Measurements from ENCODE around the gene JPT2. TPM values are rescaled to one million over a fixed set of nuclear protein-coding genes. Genes with fewer than 3 reads are reported as not detected.
A peak's percentile ranks its signal among the peaks of the same experiment; 100 is the strongest.

The JPT2 gene
- total RNA-seq, 1 experiment from 2014 or later = 150 TPM

DNA sequence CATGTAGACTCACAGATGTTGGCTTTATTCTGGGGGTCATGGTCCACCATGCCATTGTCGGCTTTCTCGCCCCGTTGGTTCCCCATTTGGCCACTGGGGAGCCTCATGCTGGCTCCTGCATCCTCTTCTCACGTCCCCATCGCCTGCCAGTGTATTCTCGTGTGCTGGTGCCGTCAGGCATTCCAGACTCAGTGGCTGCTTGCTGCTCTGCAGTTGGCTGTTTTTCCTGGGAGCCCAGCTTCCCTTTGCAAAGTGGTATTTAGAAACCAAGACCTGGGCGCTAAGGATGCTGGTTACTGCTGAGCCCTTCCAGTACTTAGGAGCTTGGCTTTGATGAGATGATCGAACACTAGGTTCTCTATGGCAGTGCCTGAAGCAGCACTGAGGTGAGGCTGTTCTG, 46.8 kb upstream of the JPT2 start:
- ChIA-PET POLR2A (no interaction called here), CTCF (interaction anchor here (1.1 to 1.3 kb wide), 2 partner anchors 75 to 292 kb away, joined by 3 to 4 read pairs; partner anchors contain the start of gene MAPK8IP3)
- H3K27me3 Mint-ChIP-seq (ENCODE audit: low read depth) = no peaks in the 10 kb centered on the region
- peak overlapping the region; percentile 54 for H3K27ac Mint-ChIP-seq
- H3K4me3 Mint-ChIP-seq = no peak overlapping the region
- DNase-seq (ENCODE audit: low spot score) = no peak
- no peak for ATAC-seq
- peaks cover 37% of the 10 kb centered on the region for H3K36me3 Mint-ChIP-seq
- TF ChIP-seq, protein P1, sequence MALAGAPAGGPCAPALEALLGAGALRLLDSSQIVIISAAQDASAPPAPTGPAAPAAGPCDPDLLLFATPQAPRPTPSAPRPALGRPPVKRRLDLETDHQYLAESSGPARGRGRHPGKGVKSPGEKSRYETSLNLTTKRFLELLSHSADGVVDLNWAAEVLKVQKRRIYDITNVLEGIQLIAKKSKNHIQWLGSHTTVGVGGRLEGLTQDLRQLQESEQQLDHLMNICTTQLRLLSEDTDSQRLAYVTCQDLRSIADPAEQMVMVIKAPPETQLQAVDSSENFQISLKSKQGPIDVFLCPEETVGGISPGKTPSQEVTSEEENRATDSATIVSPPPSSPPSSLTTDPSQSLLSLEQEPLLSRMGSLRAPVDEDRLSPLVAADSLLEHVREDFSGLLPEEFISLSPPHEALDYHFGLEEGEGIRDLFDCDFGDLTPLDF (CRISPR knock-in tag; IDR thresholded peaks at IDR 0.05) = no peak
- TF ChIP-seq ZNF416 (CRISPR knock-in tag; IDR thresholded peaks at IDR 0.05) (no peak), NR2C2 (CRISPR knock-in tag; IDR thresholded peaks at IDR 0.05) (no peak), ZNF232 (CRISPR knock-in tag; IDR thresholded peaks at IDR 0.05) (no peak), ELF4 (CRISPR knock-in tag; IDR thresholded peaks at IDR 0.05; ENCODE audit: low read depth) (no peak), SMAD3 (CRISPR knock-in tag; IDR thresholded peaks at IDR 0.05; ENCODE audit: borderline replicate concordance) (no peak), SMAD4 (CRISPR knock-in tag; IDR thresholded peaks at IDR 0.05) (no peak), ZNF121 (CRISPR knock-in tag; IDR thresholded peaks at IDR 0.05) (no peak), JUN (CRISPR knock-in tag; IDR thresholded peaks at IDR 0.05) (no peak), FOXP1 (CRISPR knock-in tag; IDR thresholded peaks at IDR 0.05; ENCODE audit: borderline replicate concordance) (no peak)
- TF ChIP-seq, protein P2, sequence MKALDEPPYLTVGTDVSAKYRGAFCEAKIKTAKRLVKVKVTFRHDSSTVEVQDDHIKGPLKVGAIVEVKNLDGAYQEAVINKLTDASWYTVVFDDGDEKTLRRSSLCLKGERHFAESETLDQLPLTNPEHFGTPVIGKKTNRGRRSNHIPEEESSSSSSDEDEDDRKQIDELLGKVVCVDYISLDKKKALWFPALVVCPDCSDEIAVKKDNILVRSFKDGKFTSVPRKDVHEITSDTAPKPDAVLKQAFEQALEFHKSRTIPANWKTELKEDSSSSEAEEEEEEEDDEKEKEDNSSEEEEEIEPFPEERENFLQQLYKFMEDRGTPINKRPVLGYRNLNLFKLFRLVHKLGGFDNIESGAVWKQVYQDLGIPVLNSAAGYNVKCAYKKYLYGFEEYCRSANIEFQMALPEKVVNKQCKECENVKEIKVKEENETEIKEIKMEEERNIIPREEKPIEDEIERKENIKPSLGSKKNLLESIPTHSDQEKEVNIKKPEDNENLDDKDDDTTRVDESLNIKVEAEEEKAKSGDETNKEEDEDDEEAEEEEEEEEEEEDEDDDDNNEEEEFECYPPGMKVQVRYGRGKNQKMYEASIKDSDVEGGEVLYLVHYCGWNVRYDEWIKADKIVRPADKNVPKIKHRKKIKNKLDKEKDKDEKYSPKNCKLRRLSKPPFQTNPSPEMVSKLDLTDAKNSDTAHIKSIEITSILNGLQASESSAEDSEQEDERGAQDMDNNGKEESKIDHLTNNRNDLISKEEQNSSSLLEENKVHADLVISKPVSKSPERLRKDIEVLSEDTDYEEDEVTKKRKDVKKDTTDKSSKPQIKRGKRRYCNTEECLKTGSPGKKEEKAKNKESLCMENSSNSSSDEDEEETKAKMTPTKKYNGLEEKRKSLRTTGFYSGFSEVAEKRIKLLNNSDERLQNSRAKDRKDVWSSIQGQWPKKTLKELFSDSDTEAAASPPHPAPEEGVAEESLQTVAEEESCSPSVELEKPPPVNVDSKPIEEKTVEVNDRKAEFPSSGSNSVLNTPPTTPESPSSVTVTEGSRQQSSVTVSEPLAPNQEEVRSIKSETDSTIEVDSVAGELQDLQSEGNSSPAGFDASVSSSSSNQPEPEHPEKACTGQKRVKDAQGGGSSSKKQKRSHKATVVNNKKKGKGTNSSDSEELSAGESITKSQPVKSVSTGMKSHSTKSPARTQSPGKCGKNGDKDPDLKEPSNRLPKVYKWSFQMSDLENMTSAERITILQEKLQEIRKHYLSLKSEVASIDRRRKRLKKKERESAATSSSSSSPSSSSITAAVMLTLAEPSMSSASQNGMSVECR (CRISPR knock-in tag; IDR thresholded peaks at IDR 0.05; ENCODE audit: borderline replicate concordance) = no peak
- TF ChIP-seq, protein P3, sequence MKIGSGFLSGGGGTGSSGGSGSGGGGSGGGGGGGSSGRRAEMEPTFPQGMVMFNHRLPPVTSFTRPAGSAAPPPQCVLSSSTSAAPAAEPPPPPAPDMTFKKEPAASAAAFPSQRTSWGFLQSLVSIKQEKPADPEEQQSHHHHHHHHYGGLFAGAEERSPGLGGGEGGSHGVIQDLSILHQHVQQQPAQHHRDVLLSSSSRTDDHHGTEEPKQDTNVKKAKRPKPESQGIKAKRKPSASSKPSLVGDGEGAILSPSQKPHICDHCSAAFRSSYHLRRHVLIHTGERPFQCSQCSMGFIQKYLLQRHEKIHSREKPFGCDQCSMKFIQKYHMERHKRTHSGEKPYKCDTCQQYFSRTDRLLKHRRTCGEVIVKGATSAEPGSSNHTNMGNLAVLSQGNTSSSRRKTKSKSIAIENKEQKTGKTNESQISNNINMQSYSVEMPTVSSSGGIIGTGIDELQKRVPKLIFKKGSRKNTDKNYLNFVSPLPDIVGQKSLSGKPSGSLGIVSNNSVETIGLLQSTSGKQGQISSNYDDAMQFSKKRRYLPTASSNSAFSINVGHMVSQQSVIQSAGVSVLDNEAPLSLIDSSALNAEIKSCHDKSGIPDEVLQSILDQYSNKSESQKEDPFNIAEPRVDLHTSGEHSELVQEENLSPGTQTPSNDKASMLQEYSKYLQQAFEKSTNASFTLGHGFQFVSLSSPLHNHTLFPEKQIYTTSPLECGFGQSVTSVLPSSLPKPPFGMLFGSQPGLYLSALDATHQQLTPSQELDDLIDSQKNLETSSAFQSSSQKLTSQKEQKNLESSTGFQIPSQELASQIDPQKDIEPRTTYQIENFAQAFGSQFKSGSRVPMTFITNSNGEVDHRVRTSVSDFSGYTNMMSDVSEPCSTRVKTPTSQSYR (CRISPR knock-in tag; IDR thresholded peaks at IDR 0.05) = no peak
- TF ChIP-seq, protein P4, sequence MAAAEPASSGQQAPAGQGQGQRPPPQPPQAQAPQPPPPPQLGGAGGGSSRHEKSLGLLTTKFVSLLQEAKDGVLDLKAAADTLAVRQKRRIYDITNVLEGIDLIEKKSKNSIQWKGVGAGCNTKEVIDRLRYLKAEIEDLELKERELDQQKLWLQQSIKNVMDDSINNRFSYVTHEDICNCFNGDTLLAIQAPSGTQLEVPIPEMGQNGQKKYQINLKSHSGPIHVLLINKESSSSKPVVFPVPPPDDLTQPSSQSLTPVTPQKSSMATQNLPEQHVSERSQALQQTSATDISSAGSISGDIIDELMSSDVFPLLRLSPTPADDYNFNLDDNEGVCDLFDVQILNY (CRISPR knock-in tag; IDR thresholded peaks at IDR 0.05) = no peak
- TF ChIP-seq, protein P5, sequence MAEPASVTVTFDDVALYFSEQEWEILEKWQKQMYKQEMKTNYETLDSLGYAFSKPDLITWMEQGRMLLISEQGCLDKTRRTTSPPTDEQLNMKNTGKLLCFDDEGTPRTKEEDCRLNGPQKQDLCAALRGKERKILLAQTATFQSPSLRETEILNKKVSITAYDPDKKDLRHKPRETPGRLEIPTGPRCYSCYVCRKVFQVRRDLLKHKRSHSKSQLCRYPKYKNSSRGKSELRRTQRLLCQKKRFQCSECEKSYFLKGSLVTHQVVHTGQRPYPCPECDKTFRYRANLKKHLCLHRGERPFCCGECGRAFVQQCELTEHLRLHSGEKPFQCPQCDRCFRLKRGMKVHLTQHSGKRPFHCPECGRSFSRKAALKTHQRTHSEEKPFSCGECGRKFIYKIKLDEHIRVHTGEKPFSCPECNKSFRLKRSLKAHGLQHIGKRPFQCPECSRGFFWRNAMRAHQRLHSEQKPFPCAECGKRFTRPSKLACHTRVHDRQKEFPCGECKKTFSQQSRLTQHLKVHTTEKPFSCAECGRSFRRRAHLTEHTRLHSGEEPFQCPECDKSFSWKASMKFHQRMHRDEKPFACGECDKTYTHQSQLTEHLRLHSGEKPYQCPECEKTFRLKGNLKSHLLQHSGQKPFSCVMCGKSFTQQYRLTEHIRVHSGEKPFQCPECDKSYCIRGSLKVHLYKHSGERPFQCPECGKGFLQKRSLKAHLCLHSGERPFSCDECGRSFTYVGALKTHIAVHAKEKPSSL (CRISPR knock-in tag; conservative IDR thresholded peaks at IDR 0.05) = no peak
- TF ChIP-seq, protein P6, sequence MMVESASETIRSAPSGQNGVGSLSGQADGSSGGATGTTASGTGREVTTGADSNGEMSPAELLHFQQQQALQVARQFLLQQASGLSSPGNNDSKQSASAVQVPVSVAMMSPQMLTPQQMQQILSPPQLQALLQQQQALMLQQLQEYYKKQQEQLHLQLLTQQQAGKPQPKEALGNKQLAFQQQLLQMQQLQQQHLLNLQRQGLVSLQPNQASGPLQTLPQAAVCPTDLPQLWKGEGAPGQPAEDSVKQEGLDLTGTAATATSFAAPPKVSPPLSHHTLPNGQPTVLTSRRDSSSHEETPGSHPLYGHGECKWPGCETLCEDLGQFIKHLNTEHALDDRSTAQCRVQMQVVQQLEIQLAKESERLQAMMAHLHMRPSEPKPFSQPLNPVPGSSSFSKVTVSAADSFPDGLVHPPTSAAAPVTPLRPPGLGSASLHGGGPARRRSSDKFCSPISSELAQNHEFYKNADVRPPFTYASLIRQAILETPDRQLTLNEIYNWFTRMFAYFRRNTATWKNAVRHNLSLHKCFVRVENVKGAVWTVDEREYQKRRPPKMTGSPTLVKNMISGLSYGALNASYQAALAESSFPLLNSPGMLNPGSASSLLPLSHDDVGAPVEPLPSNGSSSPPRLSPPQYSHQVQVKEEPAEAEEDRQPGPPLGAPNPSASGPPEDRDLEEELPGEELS (CRISPR knock-in tag; IDR thresholded peaks at IDR 0.05) = no peak
- TF ChIP-seq, protein P7, sequence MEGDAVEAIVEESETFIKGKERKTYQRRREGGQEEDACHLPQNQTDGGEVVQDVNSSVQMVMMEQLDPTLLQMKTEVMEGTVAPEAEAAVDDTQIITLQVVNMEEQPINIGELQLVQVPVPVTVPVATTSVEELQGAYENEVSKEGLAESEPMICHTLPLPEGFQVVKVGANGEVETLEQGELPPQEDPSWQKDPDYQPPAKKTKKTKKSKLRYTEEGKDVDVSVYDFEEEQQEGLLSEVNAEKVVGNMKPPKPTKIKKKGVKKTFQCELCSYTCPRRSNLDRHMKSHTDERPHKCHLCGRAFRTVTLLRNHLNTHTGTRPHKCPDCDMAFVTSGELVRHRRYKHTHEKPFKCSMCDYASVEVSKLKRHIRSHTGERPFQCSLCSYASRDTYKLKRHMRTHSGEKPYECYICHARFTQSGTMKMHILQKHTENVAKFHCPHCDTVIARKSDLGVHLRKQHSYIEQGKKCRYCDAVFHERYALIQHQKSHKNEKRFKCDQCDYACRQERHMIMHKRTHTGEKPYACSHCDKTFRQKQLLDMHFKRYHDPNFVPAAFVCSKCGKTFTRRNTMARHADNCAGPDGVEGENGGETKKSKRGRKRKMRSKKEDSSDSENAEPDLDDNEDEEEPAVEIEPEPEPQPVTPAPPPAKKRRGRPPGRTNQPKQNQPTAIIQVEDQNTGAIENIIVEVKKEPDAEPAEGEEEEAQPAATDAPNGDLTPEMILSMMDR (IDR thresholded peaks at IDR 0.05) = no peak
- TF ChIP-seq, protein P8, sequence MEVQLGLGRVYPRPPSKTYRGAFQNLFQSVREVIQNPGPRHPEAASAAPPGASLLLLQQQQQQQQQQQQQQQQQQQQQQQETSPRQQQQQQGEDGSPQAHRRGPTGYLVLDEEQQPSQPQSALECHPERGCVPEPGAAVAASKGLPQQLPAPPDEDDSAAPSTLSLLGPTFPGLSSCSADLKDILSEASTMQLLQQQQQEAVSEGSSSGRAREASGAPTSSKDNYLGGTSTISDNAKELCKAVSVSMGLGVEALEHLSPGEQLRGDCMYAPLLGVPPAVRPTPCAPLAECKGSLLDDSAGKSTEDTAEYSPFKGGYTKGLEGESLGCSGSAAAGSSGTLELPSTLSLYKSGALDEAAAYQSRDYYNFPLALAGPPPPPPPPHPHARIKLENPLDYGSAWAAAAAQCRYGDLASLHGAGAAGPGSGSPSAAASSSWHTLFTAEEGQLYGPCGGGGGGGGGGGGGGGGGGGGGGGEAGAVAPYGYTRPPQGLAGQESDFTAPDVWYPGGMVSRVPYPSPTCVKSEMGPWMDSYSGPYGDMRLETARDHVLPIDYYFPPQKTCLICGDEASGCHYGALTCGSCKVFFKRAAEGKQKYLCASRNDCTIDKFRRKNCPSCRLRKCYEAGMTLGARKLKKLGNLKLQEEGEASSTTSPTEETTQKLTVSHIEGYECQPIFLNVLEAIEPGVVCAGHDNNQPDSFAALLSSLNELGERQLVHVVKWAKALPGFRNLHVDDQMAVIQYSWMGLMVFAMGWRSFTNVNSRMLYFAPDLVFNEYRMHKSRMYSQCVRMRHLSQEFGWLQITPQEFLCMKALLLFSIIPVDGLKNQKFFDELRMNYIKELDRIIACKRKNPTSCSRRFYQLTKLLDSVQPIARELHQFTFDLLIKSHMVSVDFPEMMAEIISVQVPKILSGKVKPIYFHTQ (CRISPR knock-in tag; IDR thresholded peaks at IDR 0.05) = no peak
- no peaks in the 10 kb centered on the region for H3K9me3 Mint-ChIP-seq
- no peaks in the 10 kb centered on the region for H3K4me1 Mint-ChIP-seq

Data from WTC11 (cell line).